Cardiac fibroblast (primary cell): Measurements from ENCODE around the gene SORT1.
"Not testable (repeated sequence)": the region's sequence is repeated elsewhere in the genome, so short reads cannot be mapped to it uniquely, and the experiment has no call there.

ENCODE experiments used
- DNase-seq, 2 donors: peaks; one replicate each; pipeline versions ENCODE4 v3.0.0 to v3.0.0-alpha.2; 2010; ENCODE audit warnings: low read depth in 2 of 2
- H3K4me3 ChIP-seq, 2 donors: replicated peaks in 1 of 2; 1 replicate in 1 of 2; 2 replicates in 1 of 2; pipeline ENCODE4 v1.5.1; 2011; ENCODE audit warnings: low read depth in 2 of 2, low read length in 2 of 2, mild to moderate bottlenecking in 2 of 2, moderate library complexity in 1 of 2
- CTCF ChIP-seq: IDR thresholded peaks from one replicate; pipeline ENCODE4 v1.5.1; 2011; ENCODE audit warnings: low read depth, mild to moderate bottlenecking, low read length, inconsistent platforms

Gene SORT1

GRCh38 chr1:109312978-109313775 lies 84.5 kb downstream of the SORT1 start:
- peak; percentile 25 to 39 for DNase-seq
- TF ChIP-seq CTCF, result no peak
- H3K4me3 ChIP-seq, result no peak overlapping the region

GRCh38 chr1:109312246-109312645 lies 85.5 kb downstream of the SORT1 start:
- no peak overlapping the region for H3K4me3 ChIP-seq
- TF ChIP-seq CTCF, result no peak
- DNase-seq, result no peak

- DNase-seq, result no peak
- no peak for TF ChIP-seq CTCF
- no peak overlapping the region for H3K4me3 ChIP-seq
These were observed 88.4 kb downstream of the SORT1 start for GRCh38 chr1:109309347-109309746.

GRCh38 chr1:109307274-109308021 lies 90.3 kb downstream of the SORT1 start:
- TF ChIP-seq CTCF, result no peak
- H3K4me3 ChIP-seq, result no peak overlapping the region
- no peak for DNase-seq

- TF ChIP-seq CTCF, result no peak
- DNase-seq, result no peak
- H3K4me3 ChIP-seq, result no peak within 1 kb of the TSS
These were observed 90.9 kb downstream of the SORT1 start, which contains the start of gene MYBPHL for GRCh38 chr1:109306832-109307273. TSS of gene MYBPHL (minus strand) at chr1:109307011. CDS start at chr1:109306991, 20 bp downstream.

GRCh38 chr1:109305991-109306390 lies 91.7 kb downstream of the SORT1 start:
- not testable (repeated sequence) for H3K4me3 ChIP-seq, DNase-seq

GRCh38 chr1:109304226-109304920 lies 93.3 kb downstream of the SORT1 start:
- DNase-seq, result no peak
- H3K4me3 ChIP-seq, result no peak overlapping the region
- no peak for TF ChIP-seq CTCF
